ENCODE measurements around the gene FMNL2. TPM values are rescaled to one million over a fixed set of nuclear protein-coding genes. Genes with fewer than 3 reads are reported as not detected.

The FMNL2 gene
- total RNA-seq, 1 experiment from 2014 or later = 46.5 TPM

- Mint-ChIP-seq H3K4me1 (ENCODE audit: low read depth, unreplicated experiment) (no peaks in the 10 kb centered on the region), H3K9me3 (ENCODE audit: low read depth, unreplicated experiment) (no peaks in the 10 kb centered on the region), H3K4me3 (ENCODE audit: low read depth, unreplicated experiment) (no peak overlapping the region), H3K36me3 (ENCODE audit: insufficient read depth, unreplicated experiment) (peaks cover 52% of the 10 kb centered on the region), H3K27ac (ENCODE audit: unreplicated experiment) (no peak overlapping the region), H3K27me3 (ENCODE audit: unreplicated experiment) (no peaks in the 10 kb centered on the region)
- TF ChIP-seq, protein P1, sequence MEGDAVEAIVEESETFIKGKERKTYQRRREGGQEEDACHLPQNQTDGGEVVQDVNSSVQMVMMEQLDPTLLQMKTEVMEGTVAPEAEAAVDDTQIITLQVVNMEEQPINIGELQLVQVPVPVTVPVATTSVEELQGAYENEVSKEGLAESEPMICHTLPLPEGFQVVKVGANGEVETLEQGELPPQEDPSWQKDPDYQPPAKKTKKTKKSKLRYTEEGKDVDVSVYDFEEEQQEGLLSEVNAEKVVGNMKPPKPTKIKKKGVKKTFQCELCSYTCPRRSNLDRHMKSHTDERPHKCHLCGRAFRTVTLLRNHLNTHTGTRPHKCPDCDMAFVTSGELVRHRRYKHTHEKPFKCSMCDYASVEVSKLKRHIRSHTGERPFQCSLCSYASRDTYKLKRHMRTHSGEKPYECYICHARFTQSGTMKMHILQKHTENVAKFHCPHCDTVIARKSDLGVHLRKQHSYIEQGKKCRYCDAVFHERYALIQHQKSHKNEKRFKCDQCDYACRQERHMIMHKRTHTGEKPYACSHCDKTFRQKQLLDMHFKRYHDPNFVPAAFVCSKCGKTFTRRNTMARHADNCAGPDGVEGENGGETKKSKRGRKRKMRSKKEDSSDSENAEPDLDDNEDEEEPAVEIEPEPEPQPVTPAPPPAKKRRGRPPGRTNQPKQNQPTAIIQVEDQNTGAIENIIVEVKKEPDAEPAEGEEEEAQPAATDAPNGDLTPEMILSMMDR (IDR thresholded peaks at IDR 0.05; ENCODE audit: unreplicated experiment) = no peak
- CTCF ChIA-PET = no interaction called here
- no peak for DNase-seq
- BruUV-seq (replicated peaks) = no TSS peak
- intact Hi-C loops (cut with micrococcal nuclease; ENCODE audit: unreplicated experiment) = no loop called here
Observed at GRCh38 chr2:152637251-152637650, 302.3 kb downstream of the FMNL2 start.

DNA sequence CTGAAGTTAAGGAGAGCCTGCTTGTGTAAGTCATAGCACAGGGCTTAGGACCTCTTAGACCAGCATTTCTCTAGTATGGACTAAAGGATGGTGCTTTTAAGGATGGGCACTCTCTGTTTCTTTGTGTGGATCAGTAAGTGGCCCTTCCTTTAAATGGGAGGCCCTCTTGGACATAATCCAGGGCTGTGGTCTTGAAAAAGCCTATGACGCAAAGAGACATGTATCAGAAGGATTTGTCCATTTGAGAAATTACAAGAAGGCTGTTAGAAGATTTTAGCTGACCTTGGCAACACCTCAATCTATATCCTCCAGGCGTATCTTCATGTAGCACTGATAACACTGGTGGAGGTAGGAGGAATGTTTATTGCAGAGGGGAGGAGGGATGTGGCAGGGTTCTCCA, 303.1 kb downstream of the FMNL2 start:
- intact Hi-C loops (cut with micrococcal nuclease; ENCODE audit: unreplicated experiment) = no loop called here
- Mint-ChIP-seq H3K4me1 (ENCODE audit: low read depth, unreplicated experiment) (no peaks in the 10 kb centered on the region), H3K27ac (ENCODE audit: unreplicated experiment) (no peak overlapping the region), H3K36me3 (ENCODE audit: insufficient read depth, unreplicated experiment) (peaks cover 57% of the 10 kb centered on the region), H3K9me3 (ENCODE audit: low read depth, unreplicated experiment) (no peaks in the 10 kb centered on the region), H3K27me3 (ENCODE audit: unreplicated experiment) (no peaks in the 10 kb centered on the region), H3K4me3 (ENCODE audit: low read depth, unreplicated experiment) (no peak overlapping the region)
- no peak for DNase-seq
- TF ChIP-seq, protein P1 (IDR thresholded peaks at IDR 0.05; ENCODE audit: unreplicated experiment) = no peak
- BruUV-seq (replicated peaks) = no TSS peak
- CTCF ChIA-PET = no interaction called here

DNA sequence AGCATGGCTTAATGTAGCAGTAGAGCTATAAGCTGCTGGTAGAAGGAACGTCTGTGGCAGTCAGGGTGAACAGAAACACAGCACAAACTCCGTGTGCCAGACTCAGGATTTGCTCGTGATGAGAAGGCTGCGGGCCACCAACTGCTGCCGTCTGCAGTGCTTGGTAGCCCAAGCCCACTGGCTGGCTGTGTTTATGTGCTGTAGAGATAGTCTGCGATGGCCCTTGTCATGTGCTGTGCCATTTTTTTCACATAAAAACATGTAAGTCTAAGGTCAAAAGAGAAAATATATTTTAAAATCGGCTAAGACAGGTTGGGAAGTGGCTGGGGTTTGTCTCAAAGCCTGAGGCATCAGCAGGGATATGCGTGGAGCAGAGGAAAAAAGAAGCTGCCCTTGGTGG, 303.6 kb downstream of the FMNL2 start:
- no peak for DNase-seq
- TF ChIP-seq, protein P1 (IDR thresholded peaks at IDR 0.05; ENCODE audit: unreplicated experiment) = no peak
- Mint-ChIP-seq H3K27me3 (ENCODE audit: unreplicated experiment) (no peaks in the 10 kb centered on the region), H3K4me3 (ENCODE audit: low read depth, unreplicated experiment) (no peak overlapping the region), H3K4me1 (ENCODE audit: low read depth, unreplicated experiment) (no peaks in the 10 kb centered on the region), H3K9me3 (ENCODE audit: low read depth, unreplicated experiment) (no peaks in the 10 kb centered on the region), H3K27ac (ENCODE audit: unreplicated experiment) (no peak overlapping the region), H3K36me3 (ENCODE audit: insufficient read depth, unreplicated experiment) (peaks cover 56% of the 10 kb centered on the region)
- BruUV-seq (replicated peaks) = no TSS peak
- intact Hi-C loops (cut with micrococcal nuclease; ENCODE audit: unreplicated experiment) = no loop called here
- CTCF ChIA-PET = no interaction called here

GRCh38 chr2:152644189-152644873, 309.4 kb downstream of the FMNL2 start:
- no peak overlapping the region for H3K27ac Mint-ChIP-seq (ENCODE audit: unreplicated experiment)
- no peak for DNase-seq
- intact Hi-C loops (cut with micrococcal nuclease; ENCODE audit: unreplicated experiment) = no loop called here
- peaks cover 51% of the 10 kb centered on the region for H3K36me3 Mint-ChIP-seq (ENCODE audit: insufficient read depth, unreplicated experiment)
- no peaks in the 10 kb centered on the region for H3K9me3 Mint-ChIP-seq (ENCODE audit: low read depth, unreplicated experiment)
- no peak overlapping the region for H3K4me3 Mint-ChIP-seq (ENCODE audit: low read depth, unreplicated experiment)
- CTCF ChIA-PET = no interaction called here
- H3K4me1 Mint-ChIP-seq (ENCODE audit: low read depth, unreplicated experiment) = no peaks in the 10 kb centered on the region
- H3K27me3 Mint-ChIP-seq (ENCODE audit: unreplicated experiment) = no peaks in the 10 kb centered on the region
- no TSS peak for BruUV-seq (replicated peaks)
- TF ChIP-seq, protein P1 (IDR thresholded peaks at IDR 0.05; ENCODE audit: unreplicated experiment) = no peak

Data from Calu3 (cell line).